Psoas muscle (tissue), 8 donors: Measurements from ENCODE around the gene TSPAN32. TPM values are rescaled to one million over a fixed set of nuclear protein-coding genes. Genes with fewer than 3 reads are reported as not detected.

Source experiments
- ATAC-seq, 4 donors: fragments of 200-7000 bp; cut with Tn5 transposase; one replicate each; pipeline ENCODE4 v1.9.1; 2020; ENCODE audit warnings: moderate library complexity in 3 of 4, mild to moderate bottlenecking in 2 of 4
- DNase-seq, 2 donors: peaks; one replicate each; pipeline ENCODE4 v3.0.0-alpha.2; 2020
- H3K27ac ChIP-seq: fragments of 200-600 bp; one replicate; pipeline ENCODE4 v1.8.0; 2022
- H3K27me3 ChIP-seq, 3 donors: fragments of 200-600 bp in 1 of 3; one replicate each; pipeline versions ENCODE4 v1.6.1 to v1.8.0; 2013 to 2022; ENCODE audit warnings: low read length in 2 of 3, mild to moderate bottlenecking in 2 of 3, moderate library complexity in 1 of 3; ENCODE audit not compliant: insufficient read depth in 3 of 3
- H3K36me3 ChIP-seq, 2 donors: fragments of 200-600 bp in 1 of 2; one replicate each; pipeline versions ENCODE4 v1.6.1 to v1.8.0; 2013 to 2022; ENCODE audit warnings: low read depth in 1 of 2, mild to moderate bottlenecking in 1 of 2, moderate library complexity in 1 of 2; ENCODE audit not compliant: insufficient read depth in 1 of 2
- H3K4me1 ChIP-seq: fragments of 200-600 bp; one replicate; pipeline ENCODE4 v1.8.0; 2022
- H3K4me3 ChIP-seq: fragments of 200-600 bp; one replicate; pipeline ENCODE4 v1.8.0; 2022; ENCODE audit warnings: mild to moderate bottlenecking
- H3K9me3 ChIP-seq: fragments of 200-600 bp; one replicate; pipeline ENCODE4 v1.8.0; 2022
- WGBS, 3 donors: extraction: QIAGEN DNeasy Blood & Tissue Kit; methylation state at CpG; one replicate each; pipeline versions ENCODE4 v1.1.6 to v1.1.7; 2013; 5-methylcytosine and 5-hydroxymethylcytosine counted together
- intact Hi-C, 2 donors: fragments of 100-400 bp; cut with DNase I; formaldehyde crosslinking; loops; one replicate each; pipeline versions ENCODE4 v1.11.0 to v1.14.2; 2022
- polyA plus RNA-seq, 3 donors: library from polyadenylated mRNA; stranded (reverse); fragments of 200-250 nt; gene quantifications; one replicate each; pipeline ENCODE4 v1.2.3, GENCODE V29; 2013
- total RNA-seq, 4 donors: library from RNA; stranded (reverse); fragmentation: NEBNext Ultra II Directional in 2 of 4; extraction: Animal tissue kit (Norgen Biotek cat#: 25700) in 2 of 4; gene quantifications; one replicate each; pipeline versions ENCODE4 v1.2.1 to v1.2.4, GENCODE V29; 2021 to 2023
- TF ChIP-seq, protein P1 (sequence below): fragments of 200-600 bp; IDR thresholded peaks from one replicate; pipeline ENCODE4 v1.8.0; 2022; ENCODE audit warnings: antibody characterized with exemption
- donor health status: healthy with polysubstance abuse.
- donor health status: DM: no; HTN: no; CAD: no; lungs with moderate emphysema.
- donor health status: Bipolar disorder and iron deficiency.
- donor health status: healthy.
- donor health status: DM: yes; HTN: yes; CAD: no.
- donor health status: DM: no; HTN: no; CAD: no.
- donor health status: DM: no; HTN: no; CAD: no.
- donor health status: DM: yes; HTN: yes; CAD: no.

The TSPAN32 gene
- total and polyA plus RNA-seq, 7 donors = 0.04 to 0.56 (median 0.21) TPM; not detected in 1

GRCh38 chr11:2287091-2287490 is 14.7 kb upstream of the TSPAN32 start:
- H3K9me3 ChIP-seq = peaks cover 7% of the 10 kb centered on the region
- no peak overlapping the region for H3K27ac ChIP-seq
- TF ChIP-seq, protein P1, sequence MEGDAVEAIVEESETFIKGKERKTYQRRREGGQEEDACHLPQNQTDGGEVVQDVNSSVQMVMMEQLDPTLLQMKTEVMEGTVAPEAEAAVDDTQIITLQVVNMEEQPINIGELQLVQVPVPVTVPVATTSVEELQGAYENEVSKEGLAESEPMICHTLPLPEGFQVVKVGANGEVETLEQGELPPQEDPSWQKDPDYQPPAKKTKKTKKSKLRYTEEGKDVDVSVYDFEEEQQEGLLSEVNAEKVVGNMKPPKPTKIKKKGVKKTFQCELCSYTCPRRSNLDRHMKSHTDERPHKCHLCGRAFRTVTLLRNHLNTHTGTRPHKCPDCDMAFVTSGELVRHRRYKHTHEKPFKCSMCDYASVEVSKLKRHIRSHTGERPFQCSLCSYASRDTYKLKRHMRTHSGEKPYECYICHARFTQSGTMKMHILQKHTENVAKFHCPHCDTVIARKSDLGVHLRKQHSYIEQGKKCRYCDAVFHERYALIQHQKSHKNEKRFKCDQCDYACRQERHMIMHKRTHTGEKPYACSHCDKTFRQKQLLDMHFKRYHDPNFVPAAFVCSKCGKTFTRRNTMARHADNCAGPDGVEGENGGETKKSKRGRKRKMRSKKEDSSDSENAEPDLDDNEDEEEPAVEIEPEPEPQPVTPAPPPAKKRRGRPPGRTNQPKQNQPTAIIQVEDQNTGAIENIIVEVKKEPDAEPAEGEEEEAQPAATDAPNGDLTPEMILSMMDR = no peak
- WGBS, 3 donors = 29 to 37% (median 34%) methylated on average over 16 of the region's 16 CpGs
- intact Hi-C loops = no loop called here
- ATAC-seq (no peak), DNase-seq (peak in 1 of 2 donors; percentile 32)
- no peaks in the 10 kb centered on the region for H3K36me3 ChIP-seq
- no peaks in the 10 kb centered on the region for H3K4me1 ChIP-seq
- peaks cover 5 to 39% (median 6%) of the 10 kb centered on the region in 3 donors for H3K27me3 ChIP-seq
- no peak overlapping the region for H3K4me3 ChIP-seq

DNA sequence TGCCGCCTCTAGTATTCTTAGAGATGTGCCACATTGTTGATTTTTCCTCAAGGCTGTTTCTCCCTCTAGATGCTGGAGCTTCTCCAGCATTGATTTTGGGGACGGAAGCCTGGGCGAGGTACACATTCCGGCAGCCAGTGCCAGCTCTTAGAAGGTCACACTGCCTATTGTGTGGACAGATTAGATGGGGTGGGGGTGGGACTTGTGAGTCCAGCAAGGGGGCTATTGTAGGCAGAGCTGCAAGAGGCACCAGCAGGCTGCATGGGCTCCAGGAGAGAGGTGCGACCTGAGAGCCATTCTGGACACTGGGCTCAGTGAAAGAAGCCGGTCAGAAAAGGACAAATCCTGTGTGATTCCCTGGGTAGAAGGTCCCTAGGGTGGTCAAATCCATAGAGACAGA is 12.5 kb upstream of the TSPAN32 start:
- no peak for ATAC-seq
- Histone ChIP-seq H3K27ac (no peak overlapping the region), H3K9me3 (no peaks in the 10 kb centered on the region), H3K4me3 (no peak overlapping the region), H3K27me3 (peaks cover 5 to 42% (median 6%) of the 10 kb centered on the region in 3 donors), H3K4me1 (no peaks in the 10 kb centered on the region), H3K36me3 (no peaks in the 10 kb centered on the region)
- TF ChIP-seq, protein P1 = no peak
- DNase-seq = no peak
- intact Hi-C loops = no loop called here
- WGBS, 3 donors = 48 to 60% (median 60%) methylated on average over 6 of the region's 6 CpGs

DNA sequence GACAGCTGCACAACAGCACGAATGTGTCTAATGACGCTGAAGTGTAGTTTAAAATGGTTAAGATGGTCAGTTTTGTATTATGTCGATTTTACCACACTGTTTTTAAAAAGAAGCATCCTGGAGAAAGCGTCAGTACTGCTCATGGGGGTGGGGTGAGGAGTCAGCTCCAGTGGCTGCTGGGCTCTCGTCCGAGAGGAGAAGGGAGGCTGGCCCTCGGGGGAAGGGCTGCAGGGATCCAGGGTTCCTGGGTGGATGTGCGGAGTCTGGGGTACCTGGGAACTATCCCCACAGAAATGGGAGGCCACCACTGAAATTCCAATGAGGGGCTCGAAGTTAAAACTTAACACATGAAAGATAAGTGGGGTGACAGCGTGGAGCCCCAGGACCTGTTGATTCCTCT is 12.0 kb upstream of the TSPAN32 start:
- intact Hi-C loops = no loop called here

GRCh38 chr11:2290351-2290841 is 11.4 kb upstream of the TSPAN32 start:
- Histone ChIP-seq H3K9me3 (no peaks in the 10 kb centered on the region), H3K27me3 (peaks cover 0 to 42% (median 6%) of the 10 kb centered on the region in 3 donors), H3K27ac (no peak overlapping the region), H3K4me3 (no peak overlapping the region), H3K4me1 (no peaks in the 10 kb centered on the region), H3K36me3 (no peaks in the 10 kb centered on the region)
- intact Hi-C loops = no loop called here
- DNase-seq (peak in 1 of 2 donors; percentile 30), ATAC-seq (no peak)
- TF ChIP-seq, protein P1 = no peak
- 19 to 25% (median 22%) methylated on average over 10 of the region's 10 CpGs for WGBS, 3 donors

More for the DNA sequence above, 12.0 kb upstream of the TSPAN32 start:
- Histone ChIP-seq H3K4me3 (no peak overlapping the region), H3K27me3 (peaks cover 3 to 42% (median 6%) of the 10 kb centered on the region in 3 donors), H3K4me1 (no peaks in the 10 kb centered on the region), H3K36me3 (no peaks in the 10 kb centered on the region), H3K27ac (no peak overlapping the region), H3K9me3 (no peaks in the 10 kb centered on the region)
- WGBS, 3 donors = 42 to 52% (median 51%) methylated on average over 10 of the region's 10 CpGs
- no peak for ATAC-seq
- DNase-seq = peak in 1 of 2 donors; percentile 28
- TF ChIP-seq, protein P1 = no peak

GRCh38 chr11:2293531-2293971 is 8.3 kb upstream of the TSPAN32 start:
- Histone ChIP-seq H3K4me3 (no peak overlapping the region), H3K4me1 (no peaks in the 10 kb centered on the region), H3K27me3 (peaks cover 0 to 39% (median 7%) of the 10 kb centered on the region in 3 donors), H3K36me3 (no peaks in the 10 kb centered on the region), H3K9me3 (no peaks in the 10 kb centered on the region), H3K27ac (no peak overlapping the region)
- intact Hi-C loops = no loop called here
- 79 to 82% (median 80%) methylated on average over 20 of the region's 20 CpGs for WGBS, 3 donors
- no peak for ATAC-seq
- DNase-seq = peak in 1 of 2 donors; percentile 36
- TF ChIP-seq, protein P1 = no peak
